GM18505 (cell line): ENCODE data around the gene NAV2.

ENCODE experiments used
- ATAC-seq: cut with Tn5 transposase; IDR thresholded peaks from one replicate; pipeline ENCODE4 v1.9.1; 2021; ENCODE audit not compliant: unreplicated experiment
- POLR2A ChIP-seq: IDR thresholded peaks from 4 replicates; pipeline ENCODE4 v1.6.1; 2011; ENCODE audit warnings: borderline replicate concordance; ENCODE audit not compliant: insufficient read depth, insufficient read length; ENCODE audit errors: extremely low read depth

NAV2 gene

GRCh38 chr11:19753451-19754106 lies 40.9 kb downstream of the NAV2 start:
- ATAC-seq = no peak
- TF ChIP-seq POLR2A = no peak

- ATAC-seq = no peak
- no peak for TF ChIP-seq POLR2A
Measured at GRCh38 chr11:19756675-19757475, 44.2 kb downstream of the NAV2 start.

- ATAC-seq = no peak
- no peak for TF ChIP-seq POLR2A
Measured at GRCh38 chr11:19759389-19759788, 46.8 kb downstream of the NAV2 start.

- TF ChIP-seq POLR2A = no peak
Measured at GRCh38 chr11:19762266-19762665, 49.6 kb downstream of the NAV2 start.

GRCh38 chr11:19763330-19763729 lies 50.7 kb downstream of the NAV2 start:
- TF ChIP-seq POLR2A = no peak
- no peak for ATAC-seq

More at GRCh38 chr11:19762266-19762665, 49.6 kb downstream of the NAV2 start:
- no peak for ATAC-seq

GRCh38 chr11:19766206-19766605 lies 53.6 kb downstream of the NAV2 start:
- no peak for TF ChIP-seq POLR2A
- ATAC-seq = no peak

GRCh38 chr11:19766810-19767209 lies 54.2 kb downstream of the NAV2 start:
- ATAC-seq = no peak
- no peak for TF ChIP-seq POLR2A

- no peak for TF ChIP-seq POLR2A
- ATAC-seq = no peak
Measured at GRCh38 chr11:19767627-19768151, 55.1 kb downstream of the NAV2 start.

GRCh38 chr11:19768197-19768596 lies 55.6 kb downstream of the NAV2 start:
- no peak for ATAC-seq
- TF ChIP-seq POLR2A = no peak

GRCh38 chr11:19768815-19769214 lies 56.2 kb downstream of the NAV2 start:
- no peak for ATAC-seq
- TF ChIP-seq POLR2A = no peak

GRCh38 chr11:19769820-19770219 lies 57.2 kb downstream of the NAV2 start:
- TF ChIP-seq POLR2A = no peak
- no peak for ATAC-seq

- no peak for ATAC-seq
- no peak for TF ChIP-seq POLR2A
Measured at GRCh38 chr11:19770277-19770676, 57.6 kb downstream of the NAV2 start.

- no peak for TF ChIP-seq POLR2A
- no peak for ATAC-seq
Measured at GRCh38 chr11:19771463-19771862, 58.8 kb downstream of the NAV2 start.

GRCh38 chr11:19772480-19772879 lies 59.8 kb downstream of the NAV2 start:
- no peak for TF ChIP-seq POLR2A
- ATAC-seq = no peak
